Mesothelial cell of epicardium (in vitro differentiated cells): ENCODE results near the gene EIF6. TPM values are rescaled to one million over a fixed set of nuclear protein-coding genes. Genes with fewer than 3 reads are reported as not detected.
"Not testable (repeated sequence)": the region's sequence is repeated elsewhere in the genome, so short reads cannot be mapped to it uniquely, and the experiment has no call there.

ENCODE experiments used
- DNase-seq, 2 experiments: peaks; one replicate each; pipeline ENCODE4 v3.0.0; 2021; ENCODE audit warnings: low spot score in 2 of 2; ENCODE audit not compliant: unreplicated experiment in 2 of 2
- H3K27ac Mint-ChIP-seq: 2 replicates; pipeline ENCODE4 v1.8.0; 2021; ENCODE audit warnings: mixed read lengths
- H3K27me3 Mint-ChIP-seq: 2 replicates; pipeline ENCODE4 v1.8.0; 2021; ENCODE audit warnings: low read depth, mixed read lengths
- H3K36me3 Mint-ChIP-seq: 2 replicates; pipeline ENCODE4 v1.8.0; 2021; ENCODE audit warnings: mixed read lengths
- H3K4me1 Mint-ChIP-seq: 2 replicates; pipeline ENCODE4 v1.8.0; 2021; ENCODE audit warnings: mixed read lengths
- H3K4me3 Mint-ChIP-seq: 2 replicates; pipeline ENCODE4 v1.8.0; 2021; ENCODE audit warnings: mild to moderate bottlenecking, moderate library complexity, mixed read lengths
- H3K9me3 Mint-ChIP-seq: 2 replicates; pipeline ENCODE4 v1.8.0; 2021; ENCODE audit warnings: mixed read lengths
- CTCF ChIP-seq: fragments of 200-600 bp; sonication (generic); IDR thresholded peaks from one replicate; pipeline ENCODE4 v1.5.0; 2021; ENCODE audit warnings: antibody characterized with exemption; ENCODE audit not compliant: unreplicated experiment
- total RNA-seq: library from RNA; stranded (reverse); gene quantifications from 3 replicates; pipeline ENCODE4 v1.2.1, GENCODE V29; 2021

Gene EIF6
- total RNA-seq, 1 donor from 2014 or later = 107 TPM

GRCh38 chr20:35253010-35253409 is 31.6 kb downstream of the EIF6 start:
- H3K4me3 Mint-ChIP-seq = no peak overlapping the region
- no peaks in the 10 kb centered on the region for H3K9me3 Mint-ChIP-seq
- TF ChIP-seq CTCF = no peak
- H3K36me3 Mint-ChIP-seq = peaks cover 2% of the 10 kb centered on the region
- H3K4me1 Mint-ChIP-seq = peaks cover 15% of the 10 kb centered on the region
- H3K27me3 Mint-ChIP-seq = no peaks in the 10 kb centered on the region
- no peak overlapping the region for H3K27ac Mint-ChIP-seq
- DNase-seq = no peak

- not testable (repeated sequence) for H3K4me3 Mint-ChIP-seq, DNase-seq, H3K9me3 Mint-ChIP-seq, H3K27me3 Mint-ChIP-seq, H3K36me3 Mint-ChIP-seq, H3K27ac Mint-ChIP-seq
- peaks cover 11% of the 10 kb centered on the region for H3K4me1 Mint-ChIP-seq
These were observed 32.0 kb downstream of the EIF6 start for GRCh38 chr20:35252598-35252997.

- DNase-seq = no peak
- Mint-ChIP-seq H3K27me3 (no peaks in the 10 kb centered on the region), H3K27ac (no peak overlapping the region), H3K9me3 (no peaks in the 10 kb centered on the region), H3K36me3 (peaks cover 2% of the 10 kb centered on the region), H3K4me3 (no peak overlapping the region), H3K4me1 (peaks cover 5% of the 10 kb centered on the region)
- no peak for TF ChIP-seq CTCF
These were observed 32.5 kb downstream of the EIF6 start for GRCh38 chr20:35252037-35252461.

GRCh38 chr20:35251613-35251940 is 33.0 kb downstream of the EIF6 start:
- no peak for DNase-seq
- H3K27ac Mint-ChIP-seq = no peak overlapping the region
- H3K9me3 Mint-ChIP-seq = no peaks in the 10 kb centered on the region
- TF ChIP-seq CTCF = no peak
- H3K4me3 Mint-ChIP-seq = no peak overlapping the region
- H3K4me1 Mint-ChIP-seq = peaks cover 4% of the 10 kb centered on the region
- peaks cover 2% of the 10 kb centered on the region for H3K36me3 Mint-ChIP-seq
- H3K27me3 Mint-ChIP-seq = no peaks in the 10 kb centered on the region

GRCh38 chr20:35248641-35249475 is 35.7 kb downstream of the EIF6 start:
- Mint-ChIP-seq H3K4me1 (peaks cover 4% of the 10 kb centered on the region), H3K27me3 (no peaks in the 10 kb centered on the region), H3K27ac (peak overlapping the region; percentile 59), H3K36me3 (no peaks in the 10 kb centered on the region), H3K4me3 (no peak overlapping the region), H3K9me3 (no peaks in the 10 kb centered on the region)
- TF ChIP-seq CTCF = no peak
- no peak for DNase-seq

- H3K27me3 Mint-ChIP-seq = no peaks in the 10 kb centered on the region
- H3K9me3 Mint-ChIP-seq = no peaks in the 10 kb centered on the region
- H3K27ac Mint-ChIP-seq = no peak overlapping the region
These were observed 37.8 kb downstream of the EIF6 start for GRCh38 chr20:35246723-35247122.

More at GRCh38 chr20:35246723-35247122, 37.8 kb downstream of the EIF6 start:
- H3K4me1 Mint-ChIP-seq = peaks cover 4% of the 10 kb centered on the region
- no peak for TF ChIP-seq CTCF
- no peak for DNase-seq
- no peaks in the 10 kb centered on the region for H3K36me3 Mint-ChIP-seq
- no peak overlapping the region for H3K4me3 Mint-ChIP-seq
